H1 (cell line): Measurements from ENCODE around the gene ASB14. TPM values are rescaled to one million over a fixed set of nuclear protein-coding genes. Genes with fewer than 3 reads are reported as not detected.

Experiments
- CTCF ChIA-PET: fragments of 300-600 bp; sonication (Branson Sonifier 250); formaldehyde crosslinking; loops from one replicate; lab custom pipeline; 2021; ENCODE audit not compliant: partially characterized antibody; lab: Charles Lee
- POLR2A ChIA-PET: fragments of 300-600 bp; sonication (Branson Sonifier 250); formaldehyde crosslinking; loops from one replicate; lab custom pipeline; 2021; ENCODE audit warnings: inconsistent platforms; ENCODE audit not compliant: partially characterized antibody; lab: Charles Lee
- DNase-seq, 2 experiments: peaks; one replicate each; pipeline versions ENCODE4 v3.0.0 to v3.0.0-alpha.2; 2010 to 2022; ENCODE audit warnings: low spot score in 2 of 2, low read depth in 1 of 2, mixed read lengths in 1 of 2
- FAIRE-seq: peaks from 2 replicates; lab custom pipeline; 2011; peaks lifted over from hg19 to GRCh38; lab: Jason Lieb, UNC
- H2AFZ ChIP-seq: 2 replicates; pipeline ENCODE4 v1.8.1; 2012; ENCODE audit warnings: low read length, inconsistent platforms
- H2AK5ac ChIP-seq: 2 replicates; pipeline ENCODE4 v1.6.1; 2013; ENCODE audit warnings: low read depth, low read length
- H2BK120ac ChIP-seq: replicated peaks from 2 replicates; pipeline ENCODE3; 2013; ENCODE audit warnings: low read depth, low read length, inconsistent platforms
- H2BK12ac ChIP-seq: 2 replicates; pipeline ENCODE4 v1.6.1; 2013; ENCODE audit warnings: low read depth, low read length
- H2BK15ac ChIP-seq: 2 replicates; pipeline ENCODE4 v1.6.1; 2013; ENCODE audit warnings: low read length
- H2BK20ac ChIP-seq: 2 replicates; pipeline ENCODE4 v1.6.1; 2013; ENCODE audit warnings: low read length
- H2BK5ac ChIP-seq: 2 replicates; pipeline ENCODE4 v1.6.1; 2013; ENCODE audit warnings: low read depth, low read length
- H3K14ac ChIP-seq: 2 replicates; pipeline ENCODE4 v1.6.1; 2013; ENCODE audit warnings: inconsistent platforms; ENCODE audit not compliant: insufficient read length
- H3K18ac ChIP-seq: 2 replicates; pipeline ENCODE4 v1.6.1; 2013; ENCODE audit warnings: low read length; ENCODE audit errors: extremely low read depth
- H3K23ac ChIP-seq: 2 replicates; pipeline ENCODE4 v1.6.1; 2013; ENCODE audit warnings: inconsistent platforms; ENCODE audit not compliant: insufficient read length
- H3K23me2 ChIP-seq: 2 replicates; pipeline ENCODE4 v1.6.1; 2013; ENCODE audit warnings: low read depth, low read length
- H3K27ac ChIP-seq: 2 replicates; pipeline ENCODE4 v1.6.1; 2011; ENCODE audit warnings: low read depth, low read length, inconsistent platforms
- H3K27me3 ChIP-seq, 4 experiments: replicated peaks in 1 of 4; 1 replicate in 1 of 4; 2 replicates in 3 of 4; pipeline versions ENCODE4 v1.6.1 to v1.8.1; 2011 to 2013; ENCODE audit warnings: low read length in 3 of 4, mild to moderate bottlenecking in 3 of 4, inconsistent platforms in 2 of 4, mixed read lengths in 2 of 4, moderate library complexity in 1 of 4; ENCODE audit not compliant: control insufficient read depth in 3 of 4, insufficient read depth in 3 of 4; ENCODE audit errors: extremely low read depth in 1 of 4
- H3K36me3 ChIP-seq, 4 experiments: 2 replicates each; pipeline versions ENCODE4 v1.6.1 to v1.8.1; 2011 to 2013; ENCODE audit warnings: mild to moderate bottlenecking in 4 of 4, low read length in 3 of 4, moderate library complexity in 2 of 4, control low read depth in 1 of 4, inconsistent platforms in 1 of 4; ENCODE audit not compliant: insufficient read depth in 4 of 4, control insufficient read depth in 2 of 4
- H3K4ac ChIP-seq: replicated peaks from 2 replicates; pipeline ENCODE3; 2013; ENCODE audit warnings: low read length, low read depth, mixed read lengths, inconsistent platforms; ENCODE audit not compliant: insufficient read length
- H3K4me1 ChIP-seq, 4 experiments: replicated peaks in 1 of 4; 1 replicate in 1 of 4; 2 replicates in 3 of 4; pipeline versions ENCODE4 v1.6.1 to v1.8.1; 2011 to 2013; ENCODE audit warnings: low read length in 3 of 4, inconsistent platforms in 2 of 4, mixed read lengths in 1 of 4; ENCODE audit not compliant: insufficient read depth in 4 of 4, control insufficient read depth in 3 of 4
- H3K4me2 ChIP-seq, 2 experiments: 2 replicates each; pipeline versions ENCODE4 v1.6.1 to v1.8.1; 2011 to 2013; ENCODE audit warnings: low read depth in 2 of 2, low read length in 2 of 2, control low read depth in 1 of 2, inconsistent platforms in 1 of 2, mild to moderate bottlenecking in 1 of 2; ENCODE audit not compliant: insufficient read depth in 1 of 2
- H3K4me3 ChIP-seq, 4 experiments: fragments of 200-600, 300-600 bp in 1 of 4; sonication (generic), shearing (Covaris generic), sonication (Bioruptor Twin) in 1 of 4; 2 replicates each; pipeline versions ENCODE4 v1.5.1 to v1.8.1; 2011 to 2016; ENCODE audit warnings: low read length in 4 of 4, low read depth in 3 of 4, control low read depth in 2 of 4, inconsistent platforms in 2 of 4, mild to moderate bottlenecking in 2 of 4, mixed read lengths in 1 of 4, moderate library complexity in 1 of 4; ENCODE audit not compliant: insufficient read depth in 2 of 4; ENCODE audit errors: extremely low read depth in 1 of 4
- H3K56ac ChIP-seq: replicated peaks from 2 replicates; pipeline ENCODE3; 2013; ENCODE audit warnings: low read depth, mild to moderate bottlenecking, mixed read lengths, low read length, inconsistent platforms; ENCODE audit not compliant: insufficient read length
- H3K79me1 ChIP-seq: 2 replicates; pipeline ENCODE4 v1.6.1; 2013; ENCODE audit warnings: low read depth, low read length, control low read depth
- H3K79me2 ChIP-seq, 2 experiments: 2 replicates each; pipeline versions ENCODE4 v1.6.1 to v1.8.1; 2012 to 2013; ENCODE audit warnings: low read length in 2 of 2, mild to moderate bottlenecking in 2 of 2, inconsistent platforms in 1 of 2; ENCODE audit not compliant: insufficient read depth in 2 of 2, control insufficient read depth in 1 of 2
- H3K9ac ChIP-seq, 4 experiments: replicated peaks in 1 of 4; 1 replicate in 1 of 4; 2 replicates in 3 of 4; pipeline versions ENCODE4 v1.6.1 to v1.8.1; 2011 to 2013; ENCODE audit warnings: low read depth in 3 of 4, low read length in 3 of 4, control low read depth in 2 of 4, mild to moderate bottlenecking in 2 of 4, moderate library complexity in 2 of 4, inconsistent platforms in 1 of 4; ENCODE audit errors: extremely low read depth in 1 of 4
- H3K9me3 ChIP-seq, 2 experiments: 2 replicates each; pipeline versions ENCODE4 v1.6.1 to v1.8.1; 2012 to 2013; ENCODE audit warnings: mild to moderate bottlenecking in 2 of 2, moderate library complexity in 2 of 2, control low read depth in 1 of 2, inconsistent platforms in 1 of 2, low read depth in 1 of 2, low read length in 1 of 2, mixed read lengths in 1 of 2; ENCODE audit not compliant: insufficient read depth in 2 of 2
- H4K20me1 ChIP-seq, 2 experiments: replicated peaks in 1 of 2; 2 replicates each; pipeline versions ENCODE3 to v1.8.1; 2011 to 2013; ENCODE audit warnings: inconsistent platforms in 2 of 2, low read length in 2 of 2, mild to moderate bottlenecking in 1 of 2; ENCODE audit not compliant: insufficient read depth in 2 of 2, control insufficient read depth in 1 of 2
- H4K5ac ChIP-seq: 2 replicates; pipeline ENCODE4 v1.6.1; 2013; ENCODE audit warnings: low read length, low read depth, mixed read lengths, inconsistent platforms; ENCODE audit not compliant: insufficient read length
- H4K8ac ChIP-seq: 2 replicates; pipeline ENCODE4 v1.8.0; 2013; ENCODE audit warnings: mild to moderate bottlenecking, moderate library complexity, low read length, inconsistent platforms; ENCODE audit not compliant: insufficient read depth; ENCODE audit errors: extremely low read depth
- H4K91ac ChIP-seq: replicated peaks from 2 replicates; pipeline ENCODE3; 2013; ENCODE audit warnings: low read length, mixed read lengths, inconsistent platforms; ENCODE audit not compliant: insufficient read length
- HDAC6 ChIP-seq: IDR thresholded peaks from one replicate; pipeline ENCODE4 v1.7.1; 2012; ENCODE audit warnings: low read depth, mild to moderate bottlenecking, inconsistent platforms, low read length, moderate library complexity
- SIN3A ChIP-seq, 2 experiments: IDR thresholded peaks in 1 of 2; conservative IDR thresholded peaks in 1 of 2; 2 replicates each; pipeline ENCODE4 v1.6.1; 2011 to 2012; ENCODE audit warnings: low read length in 2 of 2, improper control_type of control experiment in 1 of 2, low read depth in 1 of 2, mild to moderate bottlenecking in 1 of 2
- WGBS, 2 experiments: shearing (Covaris generic) in 1 of 2; methylation state at CpG; one replicate each; pipeline versions ENCODE4 v1.1.6 to v1.1.7; 2013 to 2015; ENCODE audit warnings: low lambda C conversion rate in 2 of 2, mixed read lengths in 2 of 2, inconsistent platforms in 1 of 2, low coverage in 1 of 2, missing lambda C conversion rate in 1 of 2; ENCODE audit not compliant: insufficient replicate concordance in 2 of 2, insufficient coverage in 1 of 2, insufficient read length in 1 of 2; ENCODE audit errors: extremely low coverage in 1 of 2, missing lambda C conversion rate in 1 of 2; 5-methylcytosine and 5-hydroxymethylcytosine counted together
- polyA plus RNA-seq, 7 experiments: library from polyadenylated mRNA; depleted of rRNA in 3 of 7; stranded (reverse) in 5 of 7; unstranded in 2 of 7; fragments of >200 nt in 5 of 7; fragments of 200-250 nt in 2 of 7; gene quantifications; 1 replicate in 5 of 7; 2 replicates in 1 of 7; 4 replicates in 1 of 7; pipeline versions ENCODE4 v1.2.1 to v1.2.3, GENCODE V29; 2011 to 2013; ENCODE audit warnings: missing spikeins in 2 of 7, mixed read lengths in 2 of 7
- total RNA-seq: library from RNA; stranded (reverse); fragmentation: NEBNext Ultra II Directional; extraction: Animal tissue kit (Norgen Biotek cat#: 25700); gene quantifications from 2 replicates; pipeline ENCODE4 v1.2.1, GENCODE V29; 2021

The ASB14 gene
- total and polyA plus RNA-seq, 2 of the 8 experiments (the other 6 are each of a cell fraction or from before 2014, with no cell fraction given) = not detected

GRCh38 chr3:57288403-57288802 is 4.1 kb downstream of the ASB14 start:
- no peak overlapping the region for H3K27ac ChIP-seq
- H2BK5ac ChIP-seq = no peak overlapping the region
- 81% methylated on average over 6 of the region's 9 CpGs; no CpG with 5 or more reads in 1 of the 2 experiments for WGBS, 2 experiments
- no peak overlapping the region for H2AFZ ChIP-seq
- TF ChIP-seq HDAC6 (no peak), SIN3A (conservative IDR thresholded peaks at IDR 0.05 in 1 of 2, IDR thresholded peaks at IDR 0.05 in 1 of 2; ENCODE audit: low read depth in 1 of 2, low read length in 2 of 2) (peak; percentile 85 to 87; a peak in 3 of 4 replicates)
- no peak overlapping the region; the same call in 1 of the 2 replicates for H4K8ac ChIP-seq
- H3K9me3 ChIP-seq = no peaks in the 10 kb centered on the region
- no peak overlapping the region for H2BK15ac ChIP-seq
- no peak overlapping the region for H2AK5ac ChIP-seq
- H4K5ac ChIP-seq = no peak overlapping the region
- no peak overlapping the region for H3K18ac ChIP-seq
- H3K9ac ChIP-seq = no peak overlapping the region
- no peak overlapping the region for H2BK120ac ChIP-seq
- H3K56ac ChIP-seq = no peak overlapping the region
- no peaks in the 10 kb centered on the region for H3K79me2 ChIP-seq
- H3K36me3 ChIP-seq = no peaks in the 10 kb centered on the region
- ChIA-PET POLR2A (interaction anchor here (0.6 kb wide), 1 partner anchor 659 kb away, joined by 3 read pairs; no protein-coding TSS in a partner anchor), CTCF (no interaction called here)
- no peaks in the 10 kb centered on the region for H3K27me3 ChIP-seq
- no peaks in the 10 kb centered on the region for H4K20me1 ChIP-seq
- DNase-seq (no peak), FAIRE-seq (no peak)
- no peak overlapping the region for H3K23ac ChIP-seq
- no peak overlapping the region for H3K4me3 ChIP-seq
- no peak overlapping the region for H3K4me2 ChIP-seq
- no peak overlapping the region for H3K14ac ChIP-seq
- H3K4ac ChIP-seq = no peak overlapping the region
- no peak overlapping the region for H4K91ac ChIP-seq
- H3K79me1 ChIP-seq = no peaks in the 10 kb centered on the region
- H2BK12ac ChIP-seq = no peak overlapping the region
- H3K23me2 ChIP-seq = no peaks in the 10 kb centered on the region
- no peak overlapping the region for H2BK20ac ChIP-seq
- H3K4me1 ChIP-seq = no peaks in the 10 kb centered on the region
